Ascending aorta (tissue), 2 donors: ENCODE measurements around the gene TOPORS. TPM values are rescaled to one million over a fixed set of nuclear protein-coding genes. Genes with fewer than 3 reads are reported as not detected.
A peak's percentile ranks its signal among the peaks of the same experiment; 100 is the strongest.
"Not testable (repeated sequence)": the region's sequence is repeated elsewhere in the genome, so short reads cannot be mapped to it uniquely, and the experiment has no call there.

Source experiments
- DNase-seq, 2 donors: peaks; one replicate each; pipeline ENCODE4 v3.0.0-alpha.2; 2019; ENCODE audit warnings: low spot score in 2 of 2
- H3K27ac ChIP-seq, 2 donors: fragments of 200-600 bp; sonication (generic); one replicate each; pipeline ENCODE4 v1.5.1; 2016 to 2017; ENCODE audit warnings: mild to moderate bottlenecking in 1 of 2
- H3K27me3 ChIP-seq: fragments of 200-600 bp; sonication (generic); one replicate; pipeline ENCODE4 v1.5.1; 2017
- H3K36me3 ChIP-seq, 2 donors: fragments of 200-600 bp; sonication (generic); one replicate each; pipeline ENCODE4 v1.5.1; 2016
- H3K4me1 ChIP-seq, 2 donors: fragments of 200-600 bp; sonication (generic); one replicate each; pipeline ENCODE4 v1.5.1; 2016 to 2017; ENCODE audit warnings: mild to moderate bottlenecking in 1 of 2
- H3K4me3 ChIP-seq, 2 donors: fragments of 200-600 bp; sonication (generic); one replicate each; pipeline ENCODE4 v1.5.1; 2016 to 2017; ENCODE audit warnings: mild to moderate bottlenecking in 1 of 2
- H3K9me3 ChIP-seq, 2 donors: fragments of 200-600 bp; sonication (generic); one replicate each; pipeline ENCODE4 v1.5.1; 2016
- intact Hi-C: fragments of 100-400 bp; cut with DNase I; formaldehyde crosslinking; loops from one replicate; pipeline ENCODE4 v1.15.1; 2023
- total RNA-seq: library from RNA; depleted of rRNA; stranded (reverse); fragments of >200 nt; gene quantifications from one replicate; pipeline ENCODE4 v1.1.0, GENCODE V29; 2016
- TF ChIP-seq, protein P1 (sequence below), 3 experiments: fragments of 200-600 bp in 2 of 3; fragments of 450-650 bp in 1 of 3; sonication (generic) in 2 of 3; IDR thresholded peaks; one replicate each; pipeline ENCODE4 v1.5.1; 2016 to 2019; ENCODE audit warnings: antibody characterized with exemption in 3 of 3, mild to moderate bottlenecking in 1 of 3, moderate library complexity in 1 of 3

Gene TOPORS
- total RNA-seq, 1 donor from 2014 or later = 5.2 TPM

DNA sequence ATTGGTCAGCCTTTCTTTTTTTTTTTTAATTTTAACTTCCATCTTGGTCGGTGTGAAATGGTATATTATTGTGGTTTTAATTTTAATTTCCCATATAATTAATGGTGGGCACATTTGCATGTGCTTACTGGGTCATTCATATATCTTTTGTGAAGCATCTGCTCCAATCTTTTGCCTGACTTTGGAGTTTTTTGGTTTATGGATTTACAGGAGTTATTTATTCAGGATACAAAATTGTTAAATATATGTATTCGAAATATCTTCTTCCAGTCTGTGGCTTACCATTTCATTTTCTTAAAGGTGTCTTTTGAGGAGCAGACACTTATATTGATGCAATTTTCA lies 25.7 kb downstream of the TOPORS start:
- intact Hi-C loops = loop anchor here (1.0 to 10.0 kb wide), 4 partner anchors 26 to 142 kb away; partner anchors contain the start of genes ACO1, NDUFB6, SMIM27 and TOPORS

DNA sequence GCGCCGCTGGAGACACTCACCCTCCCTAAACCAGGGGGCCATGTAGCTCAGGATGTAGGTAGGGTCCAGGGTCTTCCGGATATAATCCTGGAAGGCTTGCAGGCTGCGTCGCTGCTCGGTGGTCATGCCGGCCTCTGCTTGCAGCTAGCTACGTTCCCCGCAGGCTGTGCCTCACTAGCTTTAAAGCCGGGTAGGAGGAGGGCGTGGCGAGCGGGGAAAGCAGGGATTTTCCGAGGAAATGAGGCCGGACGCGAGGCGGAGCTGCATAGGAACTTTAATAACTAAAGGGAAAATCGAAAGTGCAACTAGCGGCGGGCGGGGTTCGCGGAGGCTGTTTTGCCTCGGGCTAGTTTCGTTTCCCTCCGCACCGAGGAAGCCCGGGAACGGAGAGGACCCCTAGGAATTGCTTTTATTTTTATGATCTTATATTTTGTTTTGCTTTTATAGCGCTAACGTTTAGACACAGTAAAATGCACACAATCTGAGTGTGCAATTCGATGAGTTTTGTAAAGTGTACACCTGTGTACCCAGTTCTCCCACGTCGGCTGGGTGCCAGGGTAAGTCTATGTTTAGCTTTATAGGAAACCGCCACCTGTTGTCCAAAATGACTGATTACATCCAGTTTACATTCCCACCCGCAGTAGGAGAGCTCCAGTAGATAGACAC lies 26.2 kb downstream of the TOPORS start, which contains the start of gene RIGI:
Gene RIGI, minus strand, starts transcription at position 156 of the 666 bp plus-strand sequence. Its CDS starts 30 bp downstream, at position 126.
- TF ChIP-seq, protein P1, sequence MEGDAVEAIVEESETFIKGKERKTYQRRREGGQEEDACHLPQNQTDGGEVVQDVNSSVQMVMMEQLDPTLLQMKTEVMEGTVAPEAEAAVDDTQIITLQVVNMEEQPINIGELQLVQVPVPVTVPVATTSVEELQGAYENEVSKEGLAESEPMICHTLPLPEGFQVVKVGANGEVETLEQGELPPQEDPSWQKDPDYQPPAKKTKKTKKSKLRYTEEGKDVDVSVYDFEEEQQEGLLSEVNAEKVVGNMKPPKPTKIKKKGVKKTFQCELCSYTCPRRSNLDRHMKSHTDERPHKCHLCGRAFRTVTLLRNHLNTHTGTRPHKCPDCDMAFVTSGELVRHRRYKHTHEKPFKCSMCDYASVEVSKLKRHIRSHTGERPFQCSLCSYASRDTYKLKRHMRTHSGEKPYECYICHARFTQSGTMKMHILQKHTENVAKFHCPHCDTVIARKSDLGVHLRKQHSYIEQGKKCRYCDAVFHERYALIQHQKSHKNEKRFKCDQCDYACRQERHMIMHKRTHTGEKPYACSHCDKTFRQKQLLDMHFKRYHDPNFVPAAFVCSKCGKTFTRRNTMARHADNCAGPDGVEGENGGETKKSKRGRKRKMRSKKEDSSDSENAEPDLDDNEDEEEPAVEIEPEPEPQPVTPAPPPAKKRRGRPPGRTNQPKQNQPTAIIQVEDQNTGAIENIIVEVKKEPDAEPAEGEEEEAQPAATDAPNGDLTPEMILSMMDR (IDR thresholded peaks at IDR 0.05) = peak; percentile 16 to 35 (median 29)
- Histone ChIP-seq H3K4me1 (peaks cover 7 to 17% of the 10 kb centered on the region in 2 donors), H3K27me3 (no peaks in the 10 kb centered on the region), H3K4me3 (peak within 1 kb of the TSS; percentile 71 to 78), H3K36me3 (no peaks in the 10 kb centered on the region), H3K9me3 (no peaks in the 10 kb centered on the region), H3K27ac (peak within 1 kb of the TSS; percentile 78 to 79)
- DNase-seq = peak; percentile 72 to 97
- intact Hi-C loops = loop anchor here (1.0 to 10.0 kb wide), 3 partner anchors 26 to 91 kb away; partner anchors contain the start of genes NDUFB6, SMIM27 and TOPORS

More for the DNA sequence above, 25.7 kb downstream of the TOPORS start:
- no peaks in the 10 kb centered on the region for H3K36me3 ChIP-seq
- TF ChIP-seq, protein P1 (IDR thresholded peaks at IDR 0.05) = no peak
- peaks cover 7 to 17% of the 10 kb centered on the region in 2 donors for H3K4me1 ChIP-seq
- peak overlapping the region; percentile 71 to 78 for H3K4me3 ChIP-seq
- peak overlapping the region; percentile 78 to 79 for H3K27ac ChIP-seq
- no peak for DNase-seq
- H3K27me3 ChIP-seq = no peaks in the 10 kb centered on the region
- H3K9me3 ChIP-seq = no peaks in the 10 kb centered on the region

DNA sequence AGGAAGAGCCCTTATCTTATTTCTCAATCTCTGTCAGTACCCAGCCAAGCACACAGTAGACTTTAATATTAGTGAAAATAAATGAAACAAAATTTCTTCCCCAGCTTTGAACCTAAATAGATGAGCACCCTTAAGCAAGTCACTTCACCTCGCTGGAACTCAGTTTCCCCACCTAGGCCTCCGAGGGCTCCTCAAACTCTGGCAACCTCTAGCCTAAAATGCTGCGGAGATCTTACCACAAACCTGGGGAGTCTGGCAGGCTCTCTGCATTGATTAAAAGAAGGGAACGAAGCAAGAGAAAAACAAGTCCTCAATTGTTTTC lies 26.7 kb downstream of the TOPORS start:
- H3K4me3 ChIP-seq = peak overlapping the region; percentile 71 to 78
- H3K9me3 ChIP-seq = no peaks in the 10 kb centered on the region
- H3K4me1 ChIP-seq = peaks cover 7 to 17% of the 10 kb centered on the region in 2 donors
- DNase-seq = no peak
- TF ChIP-seq, protein P1 (IDR thresholded peaks at IDR 0.05) = no peak
- peak overlapping the region; percentile 78 to 79 for H3K27ac ChIP-seq
- no peaks in the 10 kb centered on the region for H3K36me3 ChIP-seq
- H3K27me3 ChIP-seq = no peaks in the 10 kb centered on the region
- intact Hi-C loops = loop anchor here (1.0 to 10.0 kb wide), 3 partner anchors 27 to 91 kb away; partner anchors contain the start of genes NDUFB6, SMIM27 and TOPORS

DNA sequence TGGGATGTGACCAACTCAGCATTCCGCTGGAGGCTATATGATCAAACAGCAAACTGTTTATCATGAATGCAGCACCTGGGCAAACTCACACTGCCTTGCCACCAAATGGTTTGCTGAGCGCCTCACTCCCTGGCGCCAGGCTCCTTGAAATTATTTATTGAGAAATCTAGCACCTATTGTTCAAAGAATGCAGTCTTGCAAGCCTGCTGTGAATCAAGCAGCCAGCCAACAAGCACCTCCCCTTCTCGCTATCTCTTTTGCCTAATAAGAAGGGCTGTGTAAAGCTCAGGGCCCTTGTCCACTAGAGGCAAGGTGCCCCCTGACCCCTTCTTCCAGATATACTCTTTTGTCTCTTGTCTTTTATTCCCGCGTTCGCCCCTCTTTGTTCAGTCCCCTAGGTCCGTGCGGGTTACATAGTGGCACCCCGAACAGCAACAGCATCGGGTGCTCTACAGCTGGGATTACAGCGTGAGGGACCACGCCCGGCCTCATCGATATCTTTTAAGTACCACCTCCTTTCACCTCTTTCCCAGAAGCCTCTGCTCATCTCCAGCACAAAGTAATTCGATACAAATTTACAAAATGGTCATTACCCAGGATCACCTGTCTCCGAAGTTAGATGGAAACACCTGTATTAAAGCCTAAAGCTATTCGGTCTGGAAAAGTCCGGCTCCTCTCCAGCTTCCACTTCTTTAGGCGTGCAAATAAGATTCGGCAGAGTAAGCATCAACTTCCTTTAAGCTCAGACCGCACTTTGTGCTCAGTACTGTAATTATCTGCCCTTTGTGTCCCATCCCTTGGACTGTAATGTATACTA lies 27.3 kb downstream of the TOPORS start:
- no peak for DNase-seq
- no peaks in the 10 kb centered on the region for H3K9me3 ChIP-seq
- TF ChIP-seq, protein P1 (IDR thresholded peaks at IDR 0.05) = no peak
- H3K27me3 ChIP-seq = no peaks in the 10 kb centered on the region
- peaks cover 7 to 17% of the 10 kb centered on the region in 2 donors for H3K4me1 ChIP-seq
- intact Hi-C loops = loop anchor here (10.0 kb wide), 1 partner anchor 90 kb away; no protein-coding TSS in a partner anchor
- H3K36me3 ChIP-seq = no peaks in the 10 kb centered on the region
- peak overlapping the region; percentile 71 to 78 for H3K4me3 ChIP-seq
- peak overlapping the region; percentile 78 to 79 for H3K27ac ChIP-seq

DNA sequence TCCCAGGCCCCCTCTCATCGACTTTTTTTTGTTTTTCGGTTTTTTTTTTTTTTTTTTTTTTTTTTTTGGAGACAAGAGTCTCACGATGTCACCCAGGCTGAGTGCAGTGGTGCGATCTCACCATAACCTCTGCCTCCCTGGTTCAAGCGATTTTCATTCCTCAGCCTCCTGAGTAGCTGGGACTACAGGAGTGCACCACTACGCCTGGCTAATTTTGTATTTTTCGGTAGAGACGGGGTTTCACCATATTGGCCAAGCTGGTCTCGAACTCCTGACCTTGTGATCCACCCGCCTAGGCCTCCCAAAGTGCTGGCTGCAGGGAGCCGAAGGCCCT lies 27.9 kb downstream of the TOPORS start:
- intact Hi-C loops = loop anchor here (10.0 kb wide), 1 partner anchor 90 kb away; no protein-coding TSS in a partner anchor
- not testable (repeated sequence) for H3K27ac ChIP-seq

More for the DNA sequence above, 27.9 kb downstream of the TOPORS start:
- not testable (repeated sequence) for H3K27me3 ChIP-seq, DNase-seq, H3K36me3 ChIP-seq, H3K9me3 ChIP-seq
- peaks cover 7 to 17% of the 10 kb centered on the region in 2 donors for H3K4me1 ChIP-seq
- H3K4me3 ChIP-seq = peak overlapping the region; percentile 71 to 78
